Central memory CD8-positive, alpha-beta T cell (primary cell): ENCODE data around the gene SYT2.
"Not testable (repeated sequence)": the region's sequence is repeated elsewhere in the genome, so short reads cannot be mapped to it uniquely, and the experiment has no call there.

Experiments
- ATAC-seq: fragments of 150-1000 bp; cut with Tn5 transposase; replicated peaks from 2 replicates; pipeline ENCODE4 v1.10.0; 2022; ENCODE audit warnings: mild to moderate bottlenecking, moderate FRiP score, moderate number of reproducible peaks; ENCODE audit not compliant: poor library complexity, severe bottlenecking; ENCODE audit errors: extremely low read depth
- DNase-seq, 2 donors: peaks; one replicate each; pipeline ENCODE4 v3.0.0; 2021; ENCODE audit warnings: low spot score in 2 of 2
- H3K27ac Mint-ChIP-seq: one replicate; pipeline ENCODE4 v1.8.0; 2022; ENCODE audit warnings: low read depth, mild to moderate bottlenecking, moderate library complexity, mixed read lengths
- H3K27me3 Mint-ChIP-seq: one replicate; pipeline ENCODE4 v1.8.0; 2022; ENCODE audit warnings: mixed read lengths
- H3K36me3 Mint-ChIP-seq: one replicate; pipeline ENCODE4 v1.8.0; 2022; ENCODE audit warnings: mild to moderate bottlenecking, moderate library complexity, mixed read lengths; ENCODE audit not compliant: insufficient read depth
- H3K4me1 Mint-ChIP-seq: one replicate; pipeline ENCODE4 v1.8.0; 2022; ENCODE audit warnings: mixed read lengths
- H3K4me3 Mint-ChIP-seq: one replicate; pipeline ENCODE4 v1.8.0; 2022; ENCODE audit warnings: mild to moderate bottlenecking, moderate library complexity, mixed read lengths
- H3K9me3 Mint-ChIP-seq: one replicate; pipeline ENCODE4 v1.8.0; 2022; ENCODE audit warnings: mixed read lengths

The SYT2 gene

DNA sequence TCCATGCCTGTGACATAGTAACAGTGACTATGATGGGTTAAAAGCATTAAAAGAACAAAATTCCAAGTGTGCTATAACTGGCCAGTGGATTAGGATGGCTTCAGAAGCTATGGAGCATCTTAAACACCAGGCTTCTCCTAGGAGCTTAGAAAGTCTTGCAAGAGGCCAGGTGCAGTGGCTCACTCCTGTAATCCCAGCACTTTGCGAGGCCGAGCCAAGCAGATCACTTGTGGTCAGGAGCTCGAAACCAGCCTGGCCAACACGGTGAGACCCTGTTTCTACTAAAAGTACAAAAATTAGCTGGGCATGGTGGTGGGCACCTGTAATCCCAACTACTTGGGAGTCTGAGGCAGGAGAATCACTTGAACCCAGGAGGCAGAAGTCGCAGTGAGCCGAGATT, 12.8 kb upstream of the SYT2 start:
- H3K9me3 Mint-ChIP-seq, H3K27ac Mint-ChIP-seq, ATAC-seq, H3K27me3 Mint-ChIP-seq, DNase-seq, H3K4me1 Mint-ChIP-seq, H3K4me3 Mint-ChIP-seq: not testable (repeated sequence)
- peaks cover 10% of the 10 kb centered on the region for H3K36me3 Mint-ChIP-seq

DNA sequence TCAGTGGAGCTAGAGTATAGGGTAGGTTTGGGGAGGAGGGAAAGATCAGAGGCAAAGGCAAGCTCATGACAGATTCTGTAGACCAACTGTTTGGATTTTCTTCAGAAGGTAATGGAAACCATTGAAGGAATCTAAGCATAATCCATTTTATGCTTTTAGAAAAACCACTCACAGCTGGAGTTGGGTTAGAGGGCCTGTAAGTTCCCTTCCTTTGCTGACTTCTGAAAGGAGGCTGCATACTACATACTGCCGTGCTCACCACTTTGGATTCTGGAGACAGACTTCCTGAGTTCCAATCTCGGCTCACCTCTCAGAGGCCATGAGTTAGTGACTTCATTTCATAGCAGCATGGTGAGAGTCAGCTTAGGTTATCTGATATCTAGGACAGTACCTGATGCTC, 6.4 kb upstream of the SYT2 start:
- ATAC-seq (no peak), DNase-seq (no peak)
- H3K9me3 Mint-ChIP-seq, result no peaks in the 10 kb centered on the region
- H3K27ac Mint-ChIP-seq, result no peak overlapping the region
- H3K4me3 Mint-ChIP-seq, result no peak overlapping the region
- H3K27me3 Mint-ChIP-seq, result peaks cover 18% of the 10 kb centered on the region
- H3K4me1 Mint-ChIP-seq, result peaks cover 5% of the 10 kb centered on the region
- peaks cover 1% of the 10 kb centered on the region for H3K36me3 Mint-ChIP-seq

DNA sequence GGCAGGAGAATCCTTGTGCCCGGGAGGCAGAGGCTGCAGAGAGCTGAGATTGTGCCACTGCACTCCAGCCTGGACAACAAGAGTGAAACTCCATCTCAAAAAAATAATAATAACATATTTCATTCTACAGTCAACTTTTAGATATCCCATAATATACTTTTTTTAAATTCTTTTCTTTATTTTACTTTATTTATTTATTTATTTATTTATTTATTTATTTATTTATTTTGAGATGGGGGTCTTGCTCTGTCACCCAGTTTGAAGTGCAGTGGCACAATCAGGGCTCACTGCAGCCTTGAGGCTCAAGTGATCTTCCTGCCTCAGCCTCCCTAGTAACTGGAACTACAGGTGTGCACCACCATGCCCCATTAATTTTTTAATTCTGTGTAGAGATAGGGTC, 3.9 kb upstream of the SYT2 start:
- H3K27me3 Mint-ChIP-seq, result peaks cover 43% of the 10 kb centered on the region
- not testable (repeated sequence) for H3K36me3 Mint-ChIP-seq, H3K4me1 Mint-ChIP-seq, H3K4me3 Mint-ChIP-seq, H3K27ac Mint-ChIP-seq, DNase-seq, H3K9me3 Mint-ChIP-seq, ATAC-seq

DNA sequence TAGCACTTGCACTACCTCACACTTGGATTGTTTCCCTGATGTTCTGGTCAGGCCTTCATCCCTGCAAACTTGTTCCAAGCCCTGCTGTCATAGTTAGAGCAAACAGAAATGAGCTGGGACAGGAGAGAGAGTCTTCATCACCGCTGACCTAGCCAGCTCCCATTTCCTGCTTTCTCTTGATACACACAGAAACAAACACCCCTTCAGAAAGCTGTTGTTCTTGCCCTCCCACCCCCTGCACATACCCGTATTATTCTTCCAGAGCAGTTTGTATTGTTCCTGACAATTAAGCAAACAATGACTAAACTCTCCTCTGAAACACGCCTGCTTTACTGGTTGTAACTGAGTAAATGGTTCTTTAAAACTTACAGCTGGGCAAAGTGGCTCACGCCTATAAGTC, 2.9 kb upstream of the SYT2 start:
- Mint-ChIP-seq H3K4me3 (no peak overlapping the region), H3K36me3 (peaks cover 1% of the 10 kb centered on the region), H3K27ac (no peak overlapping the region), H3K4me1 (peaks cover 4% of the 10 kb centered on the region), H3K9me3 (no peaks in the 10 kb centered on the region), H3K27me3 (peaks cover 54% of the 10 kb centered on the region)
- no peak for DNase-seq
- ATAC-seq, result no peak

DNA sequence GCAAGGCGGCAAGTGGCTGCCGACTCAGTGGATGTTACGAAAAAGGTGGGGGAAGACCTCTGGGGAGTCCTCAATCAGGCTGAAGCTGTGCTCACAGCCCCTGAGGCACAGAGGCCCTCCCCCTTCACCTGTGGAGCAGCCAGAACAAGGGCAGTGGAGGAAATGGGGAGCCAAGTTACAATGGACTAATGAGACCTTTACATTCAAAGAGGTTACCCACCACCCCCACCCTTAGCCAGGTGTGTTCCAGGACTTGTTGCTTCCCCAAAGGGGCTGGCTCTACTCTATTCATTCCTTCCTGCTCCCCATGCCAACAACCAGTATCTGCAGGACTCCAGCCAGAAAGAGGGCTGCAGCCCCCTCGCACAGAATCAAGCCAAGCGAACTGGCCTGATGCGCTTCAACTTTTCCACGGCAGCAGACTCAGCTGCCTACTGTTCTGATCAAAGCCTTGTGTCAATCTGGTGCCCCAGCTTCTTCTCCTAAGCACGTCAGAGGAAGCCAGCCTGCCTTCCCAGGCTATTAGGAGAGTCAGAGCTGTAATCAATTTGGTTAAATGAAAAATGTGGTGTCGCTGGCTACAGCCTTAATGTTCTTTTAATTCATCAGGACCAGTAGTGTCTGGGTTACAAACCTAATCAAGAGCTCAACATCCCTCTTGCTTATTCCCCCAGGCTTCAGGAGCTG, 1.8 kb upstream of the SYT2 start:
- H3K27me3 Mint-ChIP-seq, result peaks cover 64% of the 10 kb centered on the region
- H3K4me1 Mint-ChIP-seq, result peaks cover 4% of the 10 kb centered on the region
- DNase-seq (no peak), ATAC-seq (no peak)
- H3K27ac Mint-ChIP-seq, result no peak overlapping the region
- no peaks in the 10 kb centered on the region for H3K9me3 Mint-ChIP-seq
- peaks cover 1% of the 10 kb centered on the region for H3K36me3 Mint-ChIP-seq
- no peak overlapping the region for H3K4me3 Mint-ChIP-seq

DNA sequence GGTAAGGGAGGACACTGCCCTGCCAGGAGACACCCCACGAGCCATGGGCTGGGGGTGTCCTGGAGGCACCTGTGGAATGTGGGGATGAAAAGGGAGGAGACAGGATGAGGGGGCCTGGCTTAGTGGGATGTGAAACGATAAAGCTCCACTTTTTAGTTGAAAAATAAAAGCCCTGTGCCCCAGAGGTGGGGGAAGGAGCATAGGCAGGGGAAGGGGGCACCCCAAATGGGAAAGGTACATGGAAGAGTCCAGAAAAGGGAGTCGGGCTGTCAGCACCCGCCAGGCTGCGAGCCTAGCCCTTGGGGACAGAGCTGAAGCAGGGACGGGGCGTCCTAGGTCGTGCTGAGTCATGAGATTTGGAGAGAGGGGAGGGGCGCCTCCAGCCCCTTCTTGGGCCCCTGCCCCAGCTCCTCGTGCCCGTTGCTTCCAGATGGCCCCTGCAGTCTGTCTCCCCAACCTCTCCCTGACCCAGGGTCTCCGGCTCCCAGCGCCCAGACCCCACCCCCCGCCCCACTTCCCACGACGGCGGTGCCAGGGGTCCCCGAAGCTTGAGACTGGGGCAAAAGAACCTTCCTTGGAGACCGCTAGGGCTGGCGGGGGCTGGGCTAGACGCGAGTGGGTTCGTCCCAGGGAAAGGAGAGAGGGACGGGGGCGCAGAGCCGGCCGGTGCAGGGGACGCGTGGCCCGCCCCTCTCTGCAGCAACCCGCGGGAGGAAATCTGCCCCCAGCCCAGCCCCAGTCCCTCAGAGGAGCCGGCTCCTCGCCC, 795 bp downstream of the SYT2 start:
- Mint-ChIP-seq H3K36me3 (peaks cover 1% of the 10 kb centered on the region), H3K4me1 (peaks cover 4% of the 10 kb centered on the region), H3K4me3 (peak overlapping the region; percentile 46), H3K9me3 (no peaks in the 10 kb centered on the region), H3K27ac (no peak overlapping the region), H3K27me3 (peaks cover 87% of the 10 kb centered on the region)
- DNase-seq, result no peak
- no peak for ATAC-seq

DNA sequence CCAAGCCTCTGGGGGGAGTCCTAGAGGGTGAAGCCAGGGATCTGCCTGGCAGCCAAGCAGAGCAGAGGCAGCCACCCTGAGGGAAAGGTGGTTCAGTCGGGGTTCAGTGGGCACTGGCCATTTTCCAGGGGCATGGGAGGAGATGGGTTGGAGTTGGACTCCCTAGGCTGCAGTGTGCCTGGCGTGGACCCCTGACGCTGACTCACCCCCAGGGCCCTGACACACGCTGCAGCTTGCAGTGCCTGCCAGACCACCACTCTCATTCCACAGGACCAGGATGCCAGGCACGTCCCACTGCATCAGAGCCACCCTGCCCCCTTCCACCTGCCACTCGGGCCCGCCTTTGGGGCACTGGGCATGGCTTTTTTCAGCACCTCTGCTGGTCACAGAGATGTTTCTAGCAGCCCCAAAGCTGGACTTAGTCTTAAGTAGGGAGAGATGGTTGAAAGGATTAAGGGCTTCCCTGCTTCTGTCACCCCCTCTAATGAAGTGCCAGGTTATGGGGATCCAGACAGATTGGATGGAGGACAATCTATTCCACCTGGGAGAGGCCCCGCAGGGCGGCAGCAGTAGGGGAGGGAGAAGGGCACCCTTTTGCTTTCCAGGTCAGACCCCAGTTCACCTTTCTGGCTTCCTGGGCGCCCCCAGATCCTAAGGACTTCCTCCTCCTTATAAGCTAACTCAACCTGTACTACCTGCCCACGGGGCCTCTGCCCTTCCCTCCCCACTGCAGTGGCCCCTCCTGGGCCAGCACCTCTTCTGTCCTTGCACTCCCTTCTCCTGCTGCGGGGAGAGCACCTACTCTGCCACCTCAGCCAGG, 1.6 kb downstream of the SYT2 start:
- Mint-ChIP-seq H3K4me1 (peaks cover 4% of the 10 kb centered on the region), H3K4me3 (peak overlapping the region; percentile 46), H3K36me3 (peaks cover 1% of the 10 kb centered on the region), H3K27ac (no peak overlapping the region), H3K9me3 (no peaks in the 10 kb centered on the region), H3K27me3 (peaks cover 95% of the 10 kb centered on the region)
- no peak for ATAC-seq
- DNase-seq, result no peak

DNA sequence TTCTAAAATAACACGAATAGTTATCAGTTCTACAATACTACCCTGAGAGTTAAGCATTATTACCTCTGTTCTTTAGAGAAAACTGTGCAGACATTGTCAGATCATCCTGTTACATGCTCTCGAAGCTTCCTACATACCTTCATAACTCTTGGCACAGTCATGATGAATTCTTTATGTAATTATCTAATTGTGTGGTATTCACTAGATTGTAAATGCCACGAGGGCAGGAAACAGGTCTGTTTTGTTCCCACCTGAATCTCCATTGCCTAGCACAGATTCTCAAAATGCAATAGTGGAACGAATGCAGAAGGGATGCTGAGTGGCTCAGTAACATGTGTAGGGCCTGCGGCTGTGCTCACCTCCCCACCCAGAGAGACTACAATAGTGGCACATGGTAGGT, 3.4 kb downstream of the SYT2 start:
- peaks cover 4% of the 10 kb centered on the region for H3K4me1 Mint-ChIP-seq
- ATAC-seq (no peak), DNase-seq (no peak)
- H3K36me3 Mint-ChIP-seq, result peaks cover 2% of the 10 kb centered on the region
- no peak overlapping the region for H3K27ac Mint-ChIP-seq
- H3K4me3 Mint-ChIP-seq, result no peak overlapping the region
- H3K9me3 Mint-ChIP-seq, result no peaks in the 10 kb centered on the region
- H3K27me3 Mint-ChIP-seq, result peaks cover 96% of the 10 kb centered on the region

DNA sequence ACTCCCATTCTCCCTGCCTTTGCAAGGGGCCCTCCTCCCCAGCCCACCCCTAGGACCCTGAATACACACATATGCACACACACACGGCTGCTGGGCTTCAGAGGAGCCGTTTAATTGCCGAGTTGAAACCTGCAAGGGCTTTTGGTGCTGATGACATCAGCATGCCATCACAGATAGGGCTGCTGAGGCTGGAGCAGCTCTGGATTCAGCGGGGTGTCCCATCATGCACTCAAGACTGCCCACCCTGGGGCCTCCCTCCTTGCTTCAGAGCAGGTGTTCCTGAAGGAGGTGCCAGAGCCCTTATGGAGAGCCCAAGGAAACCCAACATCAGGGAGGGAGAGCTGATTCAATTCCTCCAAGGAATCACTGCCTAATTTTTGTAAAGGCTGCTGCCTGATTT, 5.7 kb downstream of the SYT2 start:
- ATAC-seq, result no peak
- Mint-ChIP-seq H3K9me3 (no peaks in the 10 kb centered on the region), H3K4me3 (no peak overlapping the region), H3K27me3 (peaks cover 74% of the 10 kb centered on the region), H3K27ac (no peak overlapping the region), H3K4me1 (peaks cover 4% of the 10 kb centered on the region), H3K36me3 (peaks cover 2% of the 10 kb centered on the region)
- DNase-seq, result no peak

DNA sequence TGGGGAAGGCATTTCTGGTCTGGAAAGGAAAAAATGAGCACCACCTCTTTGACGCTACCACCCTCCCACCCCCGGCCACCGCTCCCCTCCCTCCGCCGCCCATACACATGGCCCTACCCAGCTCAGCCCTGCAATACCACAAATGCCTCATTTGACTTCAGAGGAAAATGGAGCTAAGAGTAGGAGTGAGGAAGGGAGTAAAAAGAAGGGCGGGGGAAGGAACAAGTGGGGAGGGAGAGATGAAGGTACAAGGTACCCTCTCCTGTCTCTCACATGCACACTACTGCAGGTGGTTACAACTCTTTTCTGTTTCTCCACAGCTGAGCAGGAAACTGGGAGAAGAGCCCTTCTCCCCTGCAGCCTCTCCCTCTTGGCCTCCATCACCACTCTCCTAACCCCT, 7.1 kb downstream of the SYT2 start:
- Mint-ChIP-seq H3K27ac (no peak overlapping the region), H3K36me3 (peaks cover 2% of the 10 kb centered on the region), H3K4me1 (peaks cover 5% of the 10 kb centered on the region), H3K9me3 (no peaks in the 10 kb centered on the region), H3K4me3 (no peak overlapping the region), H3K27me3 (peaks cover 67% of the 10 kb centered on the region)
- DNase-seq (no peak), ATAC-seq (no peak)

DNA sequence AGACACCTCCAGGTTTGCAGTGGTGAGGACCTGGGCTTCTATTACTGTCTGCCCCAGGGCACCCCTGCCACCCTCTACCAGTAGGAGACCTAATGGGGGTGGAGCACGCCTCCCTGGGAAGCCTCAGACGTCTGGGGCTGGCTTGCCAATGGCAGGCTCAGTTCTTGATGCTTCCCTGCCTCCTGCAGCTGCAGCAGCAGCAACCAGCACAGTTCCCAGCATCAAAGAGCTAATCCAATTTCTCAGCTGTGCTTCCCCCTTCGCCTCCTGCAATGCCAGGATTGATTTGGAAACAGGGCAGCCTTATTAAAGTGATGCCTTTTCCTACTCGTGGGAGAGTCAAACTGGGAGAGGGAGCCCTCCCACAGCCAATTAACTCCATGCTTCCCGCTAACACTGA, 8.2 kb downstream of the SYT2 start:
- no peak for DNase-seq
- no peak for ATAC-seq
- Mint-ChIP-seq H3K27me3 (peaks cover 67% of the 10 kb centered on the region), H3K4me1 (peaks cover 5% of the 10 kb centered on the region), H3K4me3 (no peak overlapping the region), H3K9me3 (no peaks in the 10 kb centered on the region), H3K27ac (no peak overlapping the region), H3K36me3 (peaks cover 2% of the 10 kb centered on the region)

DNA sequence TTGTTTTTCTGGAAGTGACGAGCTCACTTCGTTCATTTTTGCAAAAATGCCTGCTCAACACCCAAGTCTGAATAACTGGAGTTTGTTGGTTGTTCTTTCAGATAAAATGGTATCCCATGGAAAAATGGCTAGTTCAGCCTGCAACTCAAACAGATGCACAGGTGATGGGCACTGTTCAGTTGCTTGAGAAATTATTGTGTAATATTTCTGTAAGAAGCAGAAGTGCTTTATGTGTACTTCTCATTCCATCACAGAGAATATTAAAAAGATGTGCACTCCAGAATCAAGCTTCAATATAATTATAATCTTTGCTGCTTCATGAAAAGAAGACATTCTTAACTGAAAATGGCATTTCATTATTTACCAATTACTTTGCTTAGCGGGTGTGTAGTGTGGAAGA, 9.1 kb downstream of the SYT2 start:
- H3K27ac Mint-ChIP-seq, result no peak overlapping the region

More for the DNA sequence above, 9.1 kb downstream of the SYT2 start:
- ATAC-seq (no peak), DNase-seq (no peak)
- H3K36me3 Mint-ChIP-seq, result peaks cover 2% of the 10 kb centered on the region
- no peak overlapping the region for H3K4me3 Mint-ChIP-seq
- H3K9me3 Mint-ChIP-seq, result no peaks in the 10 kb centered on the region
- peaks cover 5% of the 10 kb centered on the region for H3K4me1 Mint-ChIP-seq
- H3K27me3 Mint-ChIP-seq, result peaks cover 67% of the 10 kb centered on the region
